ENCODE data around the gene SFXN1.

Gene SFXN1

GRCh38 chr5:175466700-175467318 lies 11.6 kb upstream of the SFXN1 start:
- no peak for DNase-seq

DNA sequence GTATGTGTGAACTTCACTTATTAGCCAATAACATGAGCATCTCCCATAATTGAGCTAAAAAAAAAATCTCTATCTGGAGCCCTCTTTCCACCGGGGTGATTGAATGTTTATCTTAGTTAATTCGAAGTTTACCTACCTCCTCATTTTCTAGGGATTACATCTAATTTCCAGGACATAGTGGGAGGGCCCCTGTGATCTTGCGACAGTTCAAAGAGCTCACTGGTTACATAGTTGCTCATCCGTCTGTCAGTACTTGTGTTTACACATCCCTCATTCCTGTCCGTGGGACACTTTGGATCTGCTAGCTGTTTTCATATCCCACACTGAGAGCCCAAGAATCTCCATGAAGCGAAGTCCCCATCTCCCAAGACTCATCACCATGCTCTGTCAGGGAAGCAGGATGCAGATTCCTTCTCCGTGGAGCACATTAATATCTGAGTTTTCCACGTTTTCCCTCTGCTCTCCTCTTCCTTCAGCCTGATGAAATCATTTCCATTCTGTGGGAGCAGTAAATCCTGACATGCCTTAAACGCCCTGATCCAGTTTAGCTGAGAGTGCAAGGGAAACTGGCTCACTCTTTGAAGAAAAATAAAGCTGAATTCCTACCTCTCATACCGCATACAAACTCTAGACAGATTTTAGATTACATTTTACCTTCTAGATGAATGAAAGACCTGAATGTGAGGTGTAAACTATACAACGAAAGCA lies 10.2 kb upstream of the SFXN1 start:
- no peak for DNase-seq

DNA sequence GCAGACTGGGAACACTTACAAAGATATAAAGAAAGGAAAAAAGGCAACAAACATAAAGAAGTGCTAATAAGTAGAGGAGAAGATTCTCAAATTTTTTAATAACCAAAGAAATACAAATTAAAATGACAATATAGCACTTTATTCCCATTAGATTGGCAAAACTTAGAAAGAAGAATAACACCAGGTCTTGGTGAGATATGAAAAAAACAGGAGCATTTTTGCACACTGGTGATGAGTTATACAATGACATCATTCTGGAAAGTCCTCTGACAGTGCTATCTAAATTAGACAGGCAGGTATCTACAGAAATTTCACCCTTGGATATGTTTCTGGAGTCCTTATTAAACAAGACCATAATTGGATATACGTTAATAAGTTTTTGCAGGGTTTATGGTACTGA lies 9.5 kb upstream of the SFXN1 start:
- no peak for DNase-seq

DNA sequence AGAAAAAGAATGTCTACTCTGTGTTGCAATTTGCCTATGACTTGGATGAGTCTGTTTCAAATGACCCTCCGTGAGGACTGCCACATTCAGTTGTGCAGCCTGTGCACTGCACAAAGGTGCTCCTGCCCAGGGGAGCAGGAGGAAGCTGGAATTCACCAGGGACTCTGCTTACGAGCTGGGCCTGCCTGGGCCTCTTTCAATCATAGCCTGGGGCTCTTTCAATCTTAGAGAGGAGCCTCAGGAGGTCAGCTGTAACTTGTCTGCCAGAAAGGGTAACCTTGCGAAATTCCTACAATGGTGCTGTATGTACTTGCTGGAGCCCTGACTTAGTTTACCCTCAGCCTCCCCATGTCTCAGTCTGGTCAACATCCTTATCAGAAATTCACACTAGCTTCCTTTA lies 8.4 kb upstream of the SFXN1 start:
- no peak for DNase-seq

- no peak for DNase-seq
Measured at GRCh38 chr5:175470781-175471180, 7.6 kb upstream of the SFXN1 start.

GRCh38 chr5:175471196-175471595 lies 7.2 kb upstream of the SFXN1 start:
- no peak for DNase-seq

DNA sequence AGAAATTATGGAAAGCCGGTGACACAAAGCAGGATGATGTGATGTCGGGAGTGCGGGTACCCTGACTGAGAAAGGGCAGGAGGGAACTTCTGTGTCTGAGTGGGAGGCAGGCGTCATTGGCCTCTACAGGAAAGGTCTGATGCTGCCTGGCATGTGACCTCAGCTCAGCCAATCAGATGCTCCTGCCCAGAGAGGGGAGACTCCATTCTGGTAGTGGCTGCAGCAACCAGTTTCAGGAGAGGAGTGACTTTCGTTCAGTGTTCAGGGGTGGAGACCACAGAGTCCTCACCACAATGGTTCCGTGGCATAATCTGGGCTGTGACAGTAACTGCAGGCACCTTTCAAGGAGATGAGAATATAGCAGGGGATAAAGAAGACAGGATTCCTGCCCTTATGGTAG lies 6.7 kb upstream of the SFXN1 start:
- no peak for DNase-seq

DNA sequence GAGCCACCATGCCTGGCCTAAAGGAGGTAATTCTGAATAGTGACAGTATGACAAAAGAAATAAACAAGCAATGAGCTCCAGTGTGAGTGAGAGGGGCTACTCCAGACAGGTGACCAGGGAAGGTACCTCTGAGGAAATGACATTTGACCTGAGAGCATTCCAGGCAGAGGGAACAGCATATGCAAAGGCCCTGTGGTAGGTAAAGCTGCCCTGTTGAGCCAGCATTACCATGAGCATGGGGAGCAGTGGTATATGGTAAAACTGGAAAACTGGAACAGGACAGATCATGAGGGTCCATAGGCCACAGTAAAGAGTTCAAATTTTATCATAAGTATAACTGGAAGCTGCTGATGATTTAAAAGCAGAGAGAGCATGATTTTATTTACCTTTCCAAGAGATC lies 6.0 kb upstream of the SFXN1 start:
- no peak for DNase-seq

DNA sequence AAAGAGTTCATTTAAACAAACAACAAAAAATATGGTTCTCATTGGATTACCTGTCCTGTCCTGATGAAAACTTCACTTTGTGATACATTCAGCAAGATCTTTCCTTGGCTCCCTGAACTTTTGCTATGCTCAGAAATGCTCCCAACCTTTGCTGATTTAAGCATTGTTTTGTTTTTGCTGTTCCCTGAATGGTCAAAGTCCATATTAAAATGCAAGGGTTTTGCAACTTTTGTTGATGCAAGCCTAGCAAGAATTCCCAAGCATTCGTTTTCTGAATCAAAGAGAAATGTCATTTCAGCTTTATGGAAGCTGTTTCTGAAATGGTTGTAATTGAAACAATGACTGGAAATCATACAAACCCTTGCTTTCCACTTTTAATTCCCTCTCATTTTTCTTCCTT lies 3.1 kb upstream of the SFXN1 start:
- no peak for DNase-seq

DNA sequence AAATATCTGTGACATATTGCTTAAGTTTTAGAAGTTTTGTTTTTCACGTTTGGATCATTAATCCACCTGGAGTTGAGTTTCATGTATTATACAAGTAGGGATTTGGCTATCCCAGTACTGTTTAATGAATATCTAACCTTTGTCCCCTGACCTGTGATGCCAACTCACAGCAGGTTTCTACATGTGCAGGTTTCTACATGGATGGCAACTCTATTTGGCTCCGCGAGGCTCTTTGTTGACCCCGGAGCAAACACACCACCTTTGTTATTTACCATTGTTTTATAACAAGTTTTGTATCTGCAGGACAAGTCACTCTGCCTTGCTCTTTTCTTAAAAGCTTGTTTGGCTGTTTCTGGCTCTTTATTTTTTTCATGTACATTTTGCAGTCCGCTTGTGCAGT lies 920 bp upstream of the SFXN1 start:
- DNase-seq: no peak

DNA sequence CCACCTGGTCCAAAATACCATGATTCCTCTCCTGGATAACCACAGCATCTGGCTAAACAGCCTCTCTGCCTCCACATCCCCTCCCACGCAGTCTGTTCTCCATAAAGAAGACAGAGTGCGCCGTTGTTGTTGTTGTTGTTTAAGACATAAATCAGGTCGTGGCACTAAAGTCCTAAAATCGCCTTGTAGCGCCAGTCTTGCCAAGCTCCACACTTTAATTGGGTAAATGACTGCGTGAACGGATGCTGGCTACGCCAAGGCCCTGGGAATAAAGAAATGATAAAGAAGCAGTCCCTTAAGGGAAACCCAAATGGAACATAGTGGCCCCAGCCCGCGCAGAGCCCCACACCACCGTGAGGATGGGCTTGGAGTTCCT lies 364 bp upstream of the SFXN1 start:
- DNase-seq: no peak

GRCh38 chr5:175479125-175479881 lies 943 bp downstream of the SFXN1 start:
- DNase-seq: no peak

- DNase-seq: no peak
Measured at GRCh38 chr5:175483337-175483736, 5.0 kb downstream of the SFXN1 start.

DNA sequence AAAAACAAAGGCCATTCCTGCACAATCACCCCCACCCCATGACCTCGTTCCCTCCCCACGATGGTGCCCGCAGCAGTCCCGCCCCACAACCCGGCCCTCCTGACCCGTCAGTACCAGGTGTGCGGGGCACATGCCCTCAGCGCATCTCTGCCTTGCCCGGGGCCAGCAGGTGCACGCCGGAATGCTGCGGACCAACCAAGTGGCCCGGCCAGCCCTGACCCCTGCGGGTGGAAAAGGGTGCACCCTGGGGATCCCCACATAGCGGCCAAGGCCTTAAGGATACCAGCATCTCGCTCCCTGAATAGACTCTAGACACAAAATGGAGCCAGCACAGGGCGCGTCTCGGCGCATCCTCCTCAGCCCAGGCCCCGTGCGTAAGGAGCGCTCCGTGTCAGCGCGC lies 6.0 kb downstream of the SFXN1 start:
- no peak for DNase-seq

GRCh38 chr5:175484829-175485228 lies 6.5 kb downstream of the SFXN1 start:
- no peak for DNase-seq

DNA sequence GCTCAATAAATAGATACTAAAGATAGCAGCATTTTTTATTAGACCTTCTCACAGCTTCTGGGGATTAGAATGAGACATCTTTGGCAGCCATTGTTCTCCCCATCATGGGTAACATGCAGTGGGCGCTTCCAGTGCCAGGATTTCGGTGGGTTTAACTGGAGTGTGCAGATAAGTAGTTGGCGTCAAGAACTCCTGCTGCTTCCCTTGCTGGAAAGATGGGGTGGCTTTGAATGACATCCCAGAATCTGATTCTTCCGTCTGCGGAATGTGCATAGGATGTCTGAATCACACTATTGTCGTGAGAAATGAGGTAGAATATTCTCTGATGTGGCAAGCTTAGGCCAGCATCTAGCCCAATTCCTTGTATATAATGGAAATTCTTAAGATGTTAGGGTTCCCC lies 7.3 kb downstream of the SFXN1 start:
- DNase-seq: no peak

DNA sequence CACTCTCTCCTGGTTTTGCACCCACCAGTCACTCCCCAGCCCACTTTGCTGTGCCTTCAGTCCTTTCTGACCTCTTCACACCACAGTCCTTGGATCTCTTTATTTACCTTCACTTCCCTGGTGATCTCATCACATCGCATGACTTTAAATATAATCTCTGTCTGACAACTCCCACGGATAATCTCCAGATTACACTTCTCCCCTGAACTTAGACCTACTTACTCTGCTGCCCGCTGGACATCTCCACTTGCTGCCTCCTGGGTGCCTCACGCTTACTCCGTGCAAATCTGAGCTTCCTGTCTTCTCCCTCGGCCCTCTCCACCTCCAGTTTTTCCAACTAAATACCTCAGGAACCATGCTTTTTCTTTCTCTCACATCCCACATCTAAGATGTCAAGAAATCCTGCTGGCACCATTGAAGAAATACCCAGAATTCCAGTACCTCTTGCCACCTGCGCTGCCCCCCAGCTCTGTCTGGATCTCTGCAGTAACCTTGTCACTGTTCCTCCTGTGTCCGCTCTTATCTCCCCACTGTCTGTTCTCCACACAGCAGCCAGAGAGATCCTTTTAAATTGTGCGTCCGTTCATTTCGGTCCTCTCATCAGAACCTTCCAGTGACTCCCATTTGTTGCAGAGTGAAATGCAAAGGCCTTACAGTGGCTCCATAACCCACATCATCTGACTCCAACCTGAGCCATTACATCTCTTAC lies 9.3 kb downstream of the SFXN1 start:
- DNase-seq: no peak

DNA sequence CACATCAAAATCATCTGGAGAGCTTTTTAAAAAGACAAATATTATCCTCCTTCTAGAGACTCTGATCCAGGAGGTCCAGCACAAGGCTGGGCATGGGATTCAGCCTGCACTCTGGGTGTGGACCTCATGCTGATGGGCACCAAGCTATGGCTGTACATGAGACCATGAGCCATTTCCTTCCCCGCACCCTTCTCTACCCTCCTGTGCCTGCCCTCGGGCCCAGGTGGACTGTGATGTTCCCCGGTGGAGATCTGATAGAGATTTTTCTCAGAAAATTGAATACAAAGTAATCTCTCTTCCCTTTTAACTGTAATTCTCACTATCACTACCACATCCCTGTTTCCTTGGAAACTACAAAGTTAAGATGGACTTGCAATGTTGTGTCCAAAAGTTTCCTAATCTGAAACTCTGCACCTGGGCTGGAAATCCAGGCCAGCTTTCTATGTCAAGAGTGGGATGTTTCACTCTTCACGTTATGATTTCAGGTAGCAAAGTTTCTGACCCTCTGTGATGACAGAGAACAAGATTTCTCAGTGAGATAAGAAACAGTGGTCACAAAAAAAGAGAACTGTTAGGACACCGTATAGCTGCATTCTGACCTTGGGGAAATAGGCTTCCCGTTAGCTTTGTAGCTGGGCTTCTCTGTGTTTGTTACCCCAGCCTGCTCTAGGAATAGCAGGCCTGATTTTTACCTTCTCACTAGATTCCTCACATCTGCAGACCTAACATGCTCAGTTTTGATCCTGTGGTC lies 11.5 kb downstream of the SFXN1 start:
- DNase-seq: no peak

DNA sequence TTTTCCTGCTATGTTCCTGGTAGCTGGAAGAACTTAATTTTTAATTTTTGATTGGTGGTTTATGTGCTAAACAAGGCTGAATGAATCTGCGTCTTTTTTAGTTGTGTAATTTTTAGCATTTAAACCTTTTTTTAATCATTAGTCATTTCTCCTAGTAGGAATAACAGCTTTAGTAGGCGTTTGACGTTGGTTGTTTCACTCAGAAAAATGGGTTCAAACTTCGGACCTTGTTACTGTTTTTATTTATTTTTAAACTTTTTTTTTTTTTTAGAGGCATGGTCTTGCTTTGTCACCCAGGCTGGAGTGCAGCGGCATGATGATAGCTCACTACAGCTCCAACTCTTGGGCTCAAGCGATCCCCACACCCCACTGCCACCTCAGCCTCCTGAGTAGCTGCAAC lies 12.9 kb downstream of the SFXN1 start:
- DNase-seq: no peak

DNA sequence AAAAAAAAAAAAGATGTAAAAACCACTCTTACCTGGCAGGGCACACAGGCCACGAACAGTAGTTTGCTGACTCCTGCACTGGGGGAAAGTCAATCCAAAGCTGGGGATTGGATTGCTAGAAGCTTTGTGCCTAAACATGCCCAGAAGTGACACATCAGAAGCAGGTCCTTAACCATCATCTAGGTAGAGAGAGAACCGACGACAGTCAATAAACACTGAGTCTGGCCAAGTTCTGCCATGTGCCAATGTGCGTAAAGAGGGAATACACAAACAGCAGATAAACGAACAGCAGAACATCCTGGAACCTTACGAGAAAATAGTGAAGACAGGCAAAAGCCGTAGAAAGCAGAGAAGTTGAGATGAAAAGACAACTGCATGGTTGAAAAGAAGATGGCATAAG lies 14.9 kb downstream of the SFXN1 start:
- DNase-seq: no peak

DNA sequence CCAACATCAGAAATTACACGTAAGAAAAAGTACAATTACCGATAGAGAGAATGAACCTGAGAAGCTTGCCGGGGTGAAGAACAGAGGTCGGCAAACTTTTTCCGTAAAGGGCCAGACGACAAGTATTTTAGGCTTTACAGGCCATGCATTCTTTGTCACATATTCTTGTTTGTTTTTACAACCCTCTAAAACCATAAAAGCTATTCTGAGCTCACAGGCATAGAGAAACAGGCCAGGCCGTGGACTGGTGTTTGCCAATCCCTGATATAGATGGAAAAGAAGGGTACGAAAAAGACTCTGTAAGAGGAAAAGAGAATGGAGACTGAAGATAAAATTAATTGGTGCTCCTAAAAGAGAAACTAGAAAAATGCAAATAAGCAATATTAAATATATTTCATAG lies 15.4 kb downstream of the SFXN1 start:
- DNase-seq: no peak

- no peak for DNase-seq
Measured at GRCh38 chr5:175494264-175495183, 16.2 kb downstream of the SFXN1 start.
